Cardiac muscle cell (in vitro differentiated cells and primary cell): Measurements from ENCODE around the gene ABCC1. TPM values are rescaled to one million over a fixed set of nuclear protein-coding genes. Genes with fewer than 3 reads are reported as not detected.
A peak's percentile ranks its signal among the peaks of the same experiment; 100 is the strongest.

Experiments used
- DNase-seq, 2 donors: peaks; one replicate each; pipeline versions ENCODE4 v3.0.0 to v3.0.0-alpha.2; 2010 to 2017; ENCODE audit warnings: low read depth in 1 of 2, low spot score in 1 of 2
- H3K27ac ChIP-seq: fragments of 200-600 bp; sonication (generic); 2 replicates; pipeline ENCODE4 v1.5.1; 2016
- H3K27me3 ChIP-seq: fragments of 200-600 bp; sonication (generic); 2 replicates; pipeline ENCODE4 v1.6.0; 2016; ENCODE audit warnings: control low read depth
- H3K36me3 ChIP-seq: fragments of 200-600 bp; sonication (generic); 2 replicates; pipeline ENCODE4 v1.5.1; 2016; ENCODE audit warnings: control low read depth
- H3K4me1 ChIP-seq: fragments of 200-600 bp; sonication (generic); 2 replicates; pipeline ENCODE4 v1.8.1; 2017; ENCODE audit warnings: low read depth, mild to moderate bottlenecking, mixed run types
- H3K4me3 ChIP-seq: fragments of 200-600 bp; sonication (generic); 2 replicates; pipeline ENCODE4 v1.5.1; 2016; ENCODE audit warnings: mild to moderate bottlenecking
- H3K9me3 ChIP-seq: fragments of 200-600 bp; sonication (generic); 2 replicates; pipeline ENCODE4 v1.5.1; 2017; ENCODE audit warnings: low read depth, mild to moderate bottlenecking, control low read depth
- CTCF ChIP-seq: IDR thresholded peaks from 2 replicates; pipeline ENCODE4 v1.5.1; 2012; ENCODE audit warnings: low read depth, mild to moderate bottlenecking, low read length
- polyA plus RNA-seq: library from polyadenylated mRNA; unstranded; fragments of >200 nt; fragmentation: Nextera tagmentation; extraction: Ambion mirVana; gene quantifications from 2 replicates; pipeline ENCODE4 v1.2.1, GENCODE V29; 2016
- total RNA-seq: library from RNA; depleted of rRNA; stranded (reverse); fragments of >200 nt; gene quantifications from 2 replicates; pipeline ENCODE4 v1.2.3, GENCODE V29; 2016

The ABCC1 gene
- total and polyA plus RNA-seq, 2 experiments from 2014 or later: 14.2 to 31.0 TPM

GRCh38 chr16:16075488-16076422 lies 126.3 kb downstream of the ABCC1 start:
- peak in 1 of 2 donors; percentile 43 for DNase-seq
- H3K4me3 ChIP-seq: no peak overlapping the region
- TF ChIP-seq CTCF: no peak
- peak overlapping the region; percentile 97 for H3K27ac ChIP-seq
- peaks cover 12% of the 10 kb centered on the region for H3K4me1 ChIP-seq
- H3K9me3 ChIP-seq: no peaks in the 10 kb centered on the region
- H3K27me3 ChIP-seq: no peaks in the 10 kb centered on the region
- H3K36me3 ChIP-seq: no peaks in the 10 kb centered on the region

GRCh38 chr16:16076423-16076813 lies 127.0 kb downstream of the ABCC1 start:
- TF ChIP-seq CTCF: no peak
- H3K4me3 ChIP-seq: no peak overlapping the region
- no peak overlapping the region for H3K27ac ChIP-seq
- no peaks in the 10 kb centered on the region for H3K36me3 ChIP-seq
- H3K27me3 ChIP-seq: no peaks in the 10 kb centered on the region
- H3K9me3 ChIP-seq: no peaks in the 10 kb centered on the region
- no peak for DNase-seq
- H3K4me1 ChIP-seq: peaks cover 12% of the 10 kb centered on the region

GRCh38 chr16:16080465-16081065 lies 131.1 kb downstream of the ABCC1 start:
- no peak overlapping the region for H3K27ac ChIP-seq
- TF ChIP-seq CTCF: no peak
- no peak for DNase-seq
- H3K4me1 ChIP-seq: no peaks in the 10 kb centered on the region
- no peaks in the 10 kb centered on the region for H3K9me3 ChIP-seq
- no peaks in the 10 kb centered on the region for H3K27me3 ChIP-seq
- no peak overlapping the region for H3K4me3 ChIP-seq
- H3K36me3 ChIP-seq: peaks cover 9% of the 10 kb centered on the region

GRCh38 chr16:16081141-16081540 lies 131.7 kb downstream of the ABCC1 start:
- Histone ChIP-seq H3K4me1 (no peaks in the 10 kb centered on the region), H3K36me3 (peaks cover 9% of the 10 kb centered on the region), H3K4me3 (no peak overlapping the region), H3K9me3 (no peaks in the 10 kb centered on the region), H3K27ac (no peak overlapping the region), H3K27me3 (no peaks in the 10 kb centered on the region)
- DNase-seq: no peak
- no peak for TF ChIP-seq CTCF

GRCh38 chr16:16082255-16082654 lies 132.8 kb downstream of the ABCC1 start:
- peaks cover 9% of the 10 kb centered on the region for H3K36me3 ChIP-seq
- no peak for DNase-seq
- H3K4me3 ChIP-seq: no peak overlapping the region
- H3K9me3 ChIP-seq: no peaks in the 10 kb centered on the region
- H3K27me3 ChIP-seq: no peaks in the 10 kb centered on the region
- no peaks in the 10 kb centered on the region for H3K4me1 ChIP-seq
- no peak overlapping the region for H3K27ac ChIP-seq
- no peak for TF ChIP-seq CTCF
